GM18907 (cell line): ENCODE measurements around the gene NLGN1.

Source experiments
- ATAC-seq: cut with Tn5 transposase; IDR thresholded peaks from one replicate; pipeline ENCODE4 v1.9.1; 2021; ENCODE audit warnings: mild to moderate bottlenecking, moderate library complexity; ENCODE audit not compliant: unreplicated experiment

NLGN1 gene

GRCh38 chr3:174315225-174315624, 917.7 kb downstream of the NLGN1 start:
- no peak for ATAC-seq

GRCh38 chr3:174317005-174317404, 919.5 kb downstream of the NLGN1 start:
- ATAC-seq: no peak

- no peak for ATAC-seq
These were observed 920.6 kb downstream of the NLGN1 start for GRCh38 chr3:174318181-174318580.

GRCh38 chr3:174321548-174321947, 924.0 kb downstream of the NLGN1 start:
- ATAC-seq: no peak

GRCh38 chr3:174322789-174323188, 925.2 kb downstream of the NLGN1 start:
- no peak for ATAC-seq

- no peak for ATAC-seq
These were observed 927.6 kb downstream of the NLGN1 start for GRCh38 chr3:174325171-174325570.

- ATAC-seq: no peak
These were observed 928.5 kb downstream of the NLGN1 start for GRCh38 chr3:174325834-174326700.

GRCh38 chr3:174329321-174329720, 931.8 kb downstream of the NLGN1 start:
- no peak for ATAC-seq

GRCh38 chr3:174330303-174330702, 932.8 kb downstream of the NLGN1 start:
- ATAC-seq: no peak

GRCh38 chr3:174331095-174331800, 933.7 kb downstream of the NLGN1 start:
- no peak for ATAC-seq

GRCh38 chr3:174332391-174332790, 934.8 kb downstream of the NLGN1 start:
- no peak for ATAC-seq

GRCh38 chr3:174333640-174334039, 936.1 kb downstream of the NLGN1 start:
- no peak for ATAC-seq

GRCh38 chr3:174334111-174334510, 936.6 kb downstream of the NLGN1 start:
- ATAC-seq: no peak

- ATAC-seq: no peak
These were observed 937.8 kb downstream of the NLGN1 start for GRCh38 chr3:174335324-174335723.

GRCh38 chr3:174335910-174336309, 938.4 kb downstream of the NLGN1 start:
- ATAC-seq: no peak
